Psoas muscle (tissue), 8 donors: Measurements from ENCODE around the gene WASF3. TPM values are rescaled to one million over a fixed set of nuclear protein-coding genes. Genes with fewer than 3 reads are reported as not detected.

Experiments
- ATAC-seq, 4 donors: fragments of 200-7000 bp; cut with Tn5 transposase; one replicate each; pipeline ENCODE4 v1.9.1; 2020; ENCODE audit warnings: moderate library complexity in 3 of 4, mild to moderate bottlenecking in 2 of 4
- DNase-seq, 2 donors: peaks; one replicate each; pipeline ENCODE4 v3.0.0-alpha.2; 2020
- H3K27ac ChIP-seq: fragments of 200-600 bp; one replicate; pipeline ENCODE4 v1.8.0; 2022
- H3K27me3 ChIP-seq, 3 donors: fragments of 200-600 bp in 1 of 3; one replicate each; pipeline versions ENCODE4 v1.6.1 to v1.8.0; 2013 to 2022; ENCODE audit warnings: low read length in 2 of 3, mild to moderate bottlenecking in 2 of 3, moderate library complexity in 1 of 3; ENCODE audit not compliant: insufficient read depth in 3 of 3
- H3K36me3 ChIP-seq, 2 donors: fragments of 200-600 bp in 1 of 2; one replicate each; pipeline versions ENCODE4 v1.6.1 to v1.8.0; 2013 to 2022; ENCODE audit warnings: low read depth in 1 of 2, mild to moderate bottlenecking in 1 of 2, moderate library complexity in 1 of 2; ENCODE audit not compliant: insufficient read depth in 1 of 2
- H3K4me1 ChIP-seq: fragments of 200-600 bp; one replicate; pipeline ENCODE4 v1.8.0; 2022
- H3K4me3 ChIP-seq: fragments of 200-600 bp; one replicate; pipeline ENCODE4 v1.8.0; 2022; ENCODE audit warnings: mild to moderate bottlenecking
- H3K9me3 ChIP-seq: fragments of 200-600 bp; one replicate; pipeline ENCODE4 v1.8.0; 2022
- CTCF ChIP-seq: fragments of 200-600 bp; IDR thresholded peaks from one replicate; pipeline ENCODE4 v1.8.0; 2022; ENCODE audit warnings: antibody characterized with exemption
- WGBS, 3 donors: extraction: QIAGEN DNeasy Blood & Tissue Kit; methylation state at CpG; one replicate each; pipeline versions ENCODE4 v1.1.6 to v1.1.7; 2013; 5-methylcytosine and 5-hydroxymethylcytosine counted together
- intact Hi-C, 2 donors: fragments of 100-400 bp; cut with DNase I; formaldehyde crosslinking; loops; one replicate each; pipeline versions ENCODE4 v1.11.0 to v1.14.2; 2022
- polyA plus RNA-seq, 3 donors: library from polyadenylated mRNA; stranded (reverse); fragments of 200-250 nt; gene quantifications; one replicate each; pipeline ENCODE4 v1.2.3, GENCODE V29; 2013
- total RNA-seq, 4 donors: library from RNA; stranded (reverse); fragmentation: NEBNext Ultra II Directional in 2 of 4; extraction: Animal tissue kit (Norgen Biotek cat#: 25700) in 2 of 4; gene quantifications; one replicate each; pipeline versions ENCODE4 v1.2.1 to v1.2.4, GENCODE V29; 2021 to 2023
- donor health status: healthy with polysubstance abuse.
- donor health status: DM: no; HTN: no; CAD: no; lungs with moderate emphysema.
- donor health status: Bipolar disorder and iron deficiency.
- donor health status: healthy.
- donor health status: DM: yes; HTN: yes; CAD: no.
- donor health status: DM: no; HTN: no; CAD: no.
- donor health status: DM: no; HTN: no; CAD: no.
- donor health status: DM: yes; HTN: yes; CAD: no.

WASF3 gene
- total and polyA plus RNA-seq, 7 donors, result 2.5 to 9.7 (median 6.8) TPM

- Histone ChIP-seq H3K36me3 (no peaks in the 10 kb centered on the region), H3K9me3 (no peaks in the 10 kb centered on the region), H3K4me1 (peaks cover 12% of the 10 kb centered on the region), H3K4me3 (no peak overlapping the region), H3K27ac (no peak overlapping the region), H3K27me3 (no peaks in the 10 kb centered on the region)
- intact Hi-C loops, result no loop called here
- 84 to 94% (median 86%) methylated on average over 3 of the region's 3 CpGs for WGBS, 3 donors
- no peak for DNase-seq
- no peak for TF ChIP-seq CTCF
- no peak for ATAC-seq
Observed at GRCh38 chr13:26602783-26603182, 45.3 kb downstream of the WASF3 start.

GRCh38 chr13:26604784-26605545, 47.5 kb downstream of the WASF3 start:
- Histone ChIP-seq H3K27ac (no peak overlapping the region), H3K36me3 (no peaks in the 10 kb centered on the region), H3K9me3 (no peaks in the 10 kb centered on the region), H3K4me3 (no peak overlapping the region), H3K27me3 (no peaks in the 10 kb centered on the region), H3K4me1 (peaks cover 12% of the 10 kb centered on the region)
- TF ChIP-seq CTCF, result no peak
- 36 to 44% (median 37%) methylated on average over 3 of the region's 3 CpGs for WGBS, 3 donors
- intact Hi-C loops, result no loop called here
- ATAC-seq, result peak in 3 of 4 donors; percentile 74 to 83 (median 81)
- DNase-seq, result peak; percentile 75 to 87

- Histone ChIP-seq H3K27ac (no peak overlapping the region), H3K36me3 (no peaks in the 10 kb centered on the region), H3K27me3 (no peaks in the 10 kb centered on the region), H3K9me3 (no peaks in the 10 kb centered on the region), H3K4me3 (no peak overlapping the region), H3K4me1 (peaks cover 6% of the 10 kb centered on the region)
- TF ChIP-seq CTCF, result no peak
- intact Hi-C loops, result no loop called here
- 70 to 84% (median 76%) methylated on average over 2 of the region's 2 CpGs for WGBS, 3 donors
- DNase-seq, result no peak
- ATAC-seq, result no peak
Observed at GRCh38 chr13:26605845-26606244, 48.4 kb downstream of the WASF3 start.

- Histone ChIP-seq H3K27me3 (no peaks in the 10 kb centered on the region), H3K27ac (no peak overlapping the region), H3K4me3 (no peak overlapping the region), H3K36me3 (no peaks in the 10 kb centered on the region), H3K9me3 (no peaks in the 10 kb centered on the region), H3K4me1 (peaks cover 6% of the 10 kb centered on the region)
- 60 to 66% (median 61%) methylated on average over 4 of the region's 4 CpGs for WGBS, 3 donors
- TF ChIP-seq CTCF, result no peak
- ATAC-seq (no peak), DNase-seq (no peak)
- intact Hi-C loops, result no loop called here
Observed at GRCh38 chr13:26606631-26607030, 49.1 kb downstream of the WASF3 start.

GRCh38 chr13:26614721-26615120, 57.2 kb downstream of the WASF3 start:
- no peak overlapping the region for H3K27ac ChIP-seq
- H3K4me1 ChIP-seq, result no peaks in the 10 kb centered on the region
- WGBS, 3 donors, result 80 to 83% (median 82%) methylated on average over 5 of the region's 5 CpGs
- no peaks in the 10 kb centered on the region for H3K36me3 ChIP-seq
- DNase-seq (no peak), ATAC-seq (no peak)
- H3K9me3 ChIP-seq, result no peaks in the 10 kb centered on the region
- H3K27me3 ChIP-seq, result no peaks in the 10 kb centered on the region
- TF ChIP-seq CTCF, result no peak
- no peak overlapping the region for H3K4me3 ChIP-seq
- intact Hi-C loops, result no loop called here
